Natural killer cell (primary cell): ENCODE measurements around the gene NPFFR1. TPM values are rescaled to one million over a fixed set of nuclear protein-coding genes. Genes with fewer than 3 reads are reported as not detected.

ENCODE experiments used
- ATAC-seq, 3 donors: fragments of 150-1000 bp in 2 of 3; fragments of 200-7000 bp in 1 of 3; cut with Tn5 transposase; 1 replicate in 1 of 3; 2 replicates in 2 of 3; pipeline ENCODE4 v1.10.0; 2021; ENCODE audit warnings: mild to moderate bottlenecking in 2 of 3, moderate library complexity in 2 of 3
- DNase-seq, 2 donors: peaks; one replicate each; pipeline versions ENCODE4 v3.0.0 to v3.0.0-alpha.2; 2013 to 2021; ENCODE audit warnings: mixed read lengths in 1 of 2
- H3K27ac ChIP-seq: one replicate; pipeline ENCODE4 v1.5.1; 2013; ENCODE audit warnings: mild to moderate bottlenecking, low read length
- H3K27me3 ChIP-seq: one replicate; pipeline ENCODE4 v1.6.1; 2013; ENCODE audit warnings: low read length; ENCODE audit not compliant: control insufficient read depth, insufficient read depth
- H3K36me3 ChIP-seq: one replicate; pipeline ENCODE4 v1.6.1; 2013; ENCODE audit warnings: low read length; ENCODE audit not compliant: control insufficient read depth, insufficient read depth
- H3K4me1 ChIP-seq: one replicate; pipeline ENCODE4 v1.6.1; 2013; ENCODE audit warnings: low read length; ENCODE audit not compliant: control insufficient read depth, insufficient read depth
- H3K4me3 ChIP-seq: one replicate; pipeline ENCODE4 v1.5.1; 2013; ENCODE audit warnings: low read length
- H3K9me3 ChIP-seq: one replicate; pipeline ENCODE4 v1.6.1; 2013; ENCODE audit warnings: low read length; ENCODE audit not compliant: control insufficient read depth, insufficient read depth
- H3K27ac Mint-ChIP-seq, 2 donors: one replicate each; pipeline ENCODE4 v1.8.0; 2022; ENCODE audit warnings: mild to moderate bottlenecking in 2 of 2, mixed read lengths in 2 of 2, moderate library complexity in 1 of 2
- H3K27me3 Mint-ChIP-seq, 2 donors: one replicate each; pipeline ENCODE4 v1.8.0; 2022; ENCODE audit warnings: low read depth in 2 of 2, mixed read lengths in 2 of 2
- H3K36me3 Mint-ChIP-seq: one replicate; pipeline ENCODE4 v1.8.0; 2022; ENCODE audit warnings: mixed read lengths
- H3K4me1 Mint-ChIP-seq, 2 donors: one replicate each; pipeline ENCODE4 v1.8.0; 2022; ENCODE audit warnings: mixed read lengths in 2 of 2
- H3K4me3 Mint-ChIP-seq: one replicate; pipeline ENCODE4 v1.8.0; 2022; ENCODE audit warnings: mild to moderate bottlenecking, moderate library complexity, mixed read lengths
- H3K9me3 Mint-ChIP-seq, 2 donors: one replicate each; pipeline ENCODE4 v1.8.0; 2022; ENCODE audit warnings: mixed read lengths in 2 of 2
- CTCF ChIP-seq: fragments of 200-600 bp; IDR thresholded peaks from one replicate; pipeline ENCODE4 v1.8.0; 2022; ENCODE audit warnings: antibody characterized with exemption
- WGBS: methylation state at CpG from one replicate; pipeline ENCODE4 v1.1.7; 2013; ENCODE audit warnings: missing lambda C conversion rate; ENCODE audit not compliant: insufficient coverage; 5-methylcytosine and 5-hydroxymethylcytosine counted together
- intact Hi-C: fragments of 100-400 bp; cut with micrococcal nuclease; formaldehyde crosslinking; loops from one replicate; pipeline ENCODE4 v1.14.2; 2022
- total RNA-seq, 4 donors: library from RNA; stranded (reverse); fragments of 120-200 nt in 1 of 4; gene quantifications; one replicate each; pipeline versions ENCODE4 v1.2.3 to v1.2.4, GENCODE V29; 2013 to 2022

NPFFR1 gene
- total RNA-seq, 3 donors from 2014 or later (not counting 1 experiment from before 2014, with no cell fraction given), result 0.05 TPM; not detected in 2

- Mint-ChIP-seq H3K4me1 (peaks cover 15 to 17% of the 10 kb centered on the region in 2 donors), H3K27me3 (peaks cover 0 to 6% of the 10 kb centered on the region in 2 donors), H3K27ac (peak overlapping the region; percentile 2 to 85), H3K36me3 (no peaks in the 10 kb centered on the region), H3K9me3 (no peaks in the 10 kb centered on the region), H3K4me3 (peak overlapping the region; percentile 89)
- DNase-seq (no peak), ATAC-seq (no peak)
- WGBS, result under 1% methylated on average over 17 of the region's 18 CpGs
- Histone ChIP-seq H3K4me3 (peak overlapping the region; percentile 69), H3K27me3 (no peaks in the 10 kb centered on the region), H3K9me3 (no peaks in the 10 kb centered on the region), H3K4me1 (peaks cover 18% of the 10 kb centered on the region), H3K36me3 (peaks cover 10% of the 10 kb centered on the region), H3K27ac (no peak overlapping the region)
- no peak for TF ChIP-seq CTCF
- intact Hi-C loops, result loop anchor here (1.0 kb wide), 1 partner anchor 172 kb away; the partner anchor contains the start of gene EIF4EBP2
These were observed 51.0 kb downstream of the NPFFR1 start for GRCh38 chr10:70232859-70233108.

GRCh38 chr10:70232155-70232858 is 51.5 kb downstream of the NPFFR1 start:
- 2% methylated on average over 34 of the region's 39 CpGs for WGBS

GRCh38 chr10:70228491-70228890 is 55.3 kb downstream of the NPFFR1 start:
- Mint-ChIP-seq H3K27ac (no peak overlapping the region), H3K4me3 (no peak overlapping the region), H3K9me3 (no peaks in the 10 kb centered on the region), H3K4me1 (peaks cover 12% of the 10 kb centered on the region in 2 donors), H3K27me3 (no peaks in the 10 kb centered on the region), H3K36me3 (no peaks in the 10 kb centered on the region)
- TF ChIP-seq CTCF, result no peak
- Histone ChIP-seq H3K27ac (no peak overlapping the region), H3K4me3 (no peak overlapping the region), H3K27me3 (no peaks in the 10 kb centered on the region), H3K9me3 (no peaks in the 10 kb centered on the region), H3K4me1 (peaks cover 11% of the 10 kb centered on the region), H3K36me3 (peaks cover 10% of the 10 kb centered on the region)
- no peak for ATAC-seq
- DNase-seq, result no peak
- 63% methylated on average over 1 of the region's 1 CpG for WGBS
- intact Hi-C loops, result no loop called here

More at GRCh38 chr10:70232155-70232858, 51.5 kb downstream of the NPFFR1 start:
- Mint-ChIP-seq H3K4me1 (peaks cover 15 to 17% of the 10 kb centered on the region in 2 donors), H3K9me3 (no peaks in the 10 kb centered on the region), H3K4me3 (peak overlapping the region; percentile 89), H3K27me3 (peaks cover 0 to 6% of the 10 kb centered on the region in 2 donors), H3K36me3 (no peaks in the 10 kb centered on the region), H3K27ac (peak overlapping the region; percentile 2 to 85)
- intact Hi-C loops, result no loop called here
- Histone ChIP-seq H3K9me3 (no peaks in the 10 kb centered on the region), H3K27me3 (no peaks in the 10 kb centered on the region), H3K27ac (no peak overlapping the region), H3K36me3 (peaks cover 10% of the 10 kb centered on the region), H3K4me1 (peaks cover 18% of the 10 kb centered on the region), H3K4me3 (peak overlapping the region; percentile 69)
- no peak for TF ChIP-seq CTCF
- no peak for ATAC-seq
- DNase-seq, result peak in 1 of 2 donors; percentile 68
